K562 (cell line): Measurements from ENCODE around the gene SOCS4. TPM values are rescaled to one million over a fixed set of nuclear protein-coding genes. Genes with fewer than 3 reads are reported as not detected.

Experiments
- BACH1 ChIP-seq: fragments of 200-800 bp; sonication (Bioruptor generic); IDR thresholded peaks from 2 replicates; pipeline ENCODE4 v1.6.1; 2016; ENCODE audit warnings: missing genetic modification characterization, missing compliant biosample characterization
- ELF1 ChIP-seq: fragments of 200-800 bp; sonication (Bioruptor generic); IDR thresholded peaks from 2 replicates; pipeline ENCODE4 v1.6.1; 2016; ENCODE audit warnings: missing genetic modification characterization, missing compliant biosample characterization
- EWSR1 ChIP-seq: fragments of 450-650 bp; IDR thresholded peaks from 2 replicates; pipeline ENCODE4 v1.6.1; 2018; ENCODE audit warnings: borderline replicate concordance, mild to moderate bottlenecking, low read depth, moderate library complexity; ENCODE audit not compliant: partially characterized antibody
- FIP1L1 ChIP-seq: fragments of 200-400 bp; formaldehyde crosslinking; IDR thresholded peaks from 2 replicates; pipeline ENCODE4 v1.6.1; 2018; ENCODE audit warnings: mild to moderate bottlenecking, low read depth, low read length; ENCODE audit not compliant: poor library complexity, severe bottlenecking
- HDAC3 ChIP-seq: fragments of 450-650 bp; IDR thresholded peaks from 2 replicates; pipeline ENCODE4 v1.6.1; 2018; ENCODE audit warnings: borderline replicate concordance, mild to moderate bottlenecking, moderate library complexity; ENCODE audit not compliant: partially characterized antibody
- MTA1 ChIP-seq: fragments of 450-650 bp; IDR thresholded peaks from 2 replicates; pipeline ENCODE4 v1.6.1; 2017; ENCODE audit warnings: borderline replicate concordance
- MTA3 ChIP-seq: fragments of 450-650 bp; formaldehyde crosslinking; IDR thresholded peaks from 2 replicates; pipeline ENCODE4 v1.6.1; 2017; ENCODE audit warnings: mild to moderate bottlenecking, borderline replicate concordance
- NBN ChIP-seq: fragments of 450-650 bp; IDR thresholded peaks from 2 replicates; pipeline ENCODE4 v1.6.1; 2016; ENCODE audit warnings: low read depth, mild to moderate bottlenecking
- SETDB1 ChIP-seq: IDR thresholded peaks from one replicate; pipeline ENCODE4 v1.6.1; 2012; ENCODE audit warnings: low read length, control low read depth, inconsistent platforms
- SIN3A ChIP-seq, 2 experiments: fragments of 150-350 bp in 1 of 2; IDR thresholded peaks; 2 replicates each; pipeline ENCODE4 v1.6.1; 2011 to 2016; ENCODE audit warnings: borderline replicate concordance in 2 of 2, low read depth in 2 of 2, low read length in 2 of 2, mild to moderate bottlenecking in 2 of 2, moderate library complexity in 2 of 2; ENCODE audit not compliant: control insufficient read depth in 1 of 2
- STAG1 ChIP-seq: sonication (generic); formaldehyde crosslinking; IDR thresholded peaks from 2 replicates; pipeline ENCODE4 v1.5.0; 2020; ENCODE audit warnings: missing genetic modification reagents, borderline replicate concordance
- TEAD4 ChIP-seq, 2 experiments: sonication (generic) in 1 of 2; formaldehyde crosslinking in 1 of 2; IDR thresholded peaks; 2 replicates each; pipeline versions ENCODE4 v1.6.1 to v1.8.0; 2012 to 2022; ENCODE audit warnings: borderline replicate concordance in 1 of 2, inconsistent platforms in 1 of 2, low read length in 1 of 2, mild to moderate bottlenecking in 1 of 2, missing genetic modification reagents in 1 of 2
- ZNF224 ChIP-seq: sonication (generic); formaldehyde crosslinking; IDR thresholded peaks from 2 replicates; pipeline ENCODE4 v1.8.0; 2022; ENCODE audit warnings: mild to moderate bottlenecking, missing genetic modification reagents
- ZNF696 ChIP-seq: fragments of 250-450 bp; sonication (Bioruptor Pico); conservative IDR thresholded peaks from 2 replicates; pipeline ENCODE4 v1.4.0; 2020; ENCODE audit warnings: mild to moderate bottlenecking, moderate library complexity
- polyA plus RNA-seq, 8 experiments: library from polyadenylated mRNA; depleted of rRNA in 4 of 8; stranded (reverse) in 5 of 8; unstranded in 3 of 8; fragments of >200 nt; fragmentation: Nextera tagmentation in 2 of 8; fragmentation: Illumina TruSeq in 1 of 8; extraction: Ambion mirVana in 2 of 8; extraction: Trizol in 1 of 8; gene quantifications; 2 replicates each; pipeline versions ENCODE4 v1.2.1 to v1.2.3, GENCODE V29; 2011 to 2014; ENCODE audit warnings: inconsistent platforms in 1 of 8, missing spikeins in 1 of 8
- total RNA-seq, 7 experiments: library from RNA; depleted of rRNA in 6 of 7; stranded (reverse); fragments of >200 nt in 6 of 7; fragmentation: Illumina TruSeq in 2 of 7; extraction: Trizol in 2 of 7; gene quantifications; 2 replicates each; pipeline versions ENCODE4 v1.2.1 to v1.2.3, GENCODE V29; 2011 to 2021; ENCODE audit warnings: low replicate concordance in 1 of 7
- TF ChIP-seq, protein P1 (sequence below): fragments of 250-450 bp; sonication (Bioruptor Pico); IDR thresholded peaks from 2 replicates; pipeline ENCODE4 v1.9.0; 2021; ENCODE audit warnings: mild to moderate bottlenecking
- TF ChIP-seq, protein P2 (sequence below), 3 experiments: fragments of 200-800 bp in 1 of 3; sonication (Bioruptor generic) in 1 of 3; sonication (generic) in 1 of 3; formaldehyde crosslinking in 1 of 3; IDR thresholded peaks; 2 replicates each; pipeline versions ENCODE4 v1.6.1 to v1.8.0; 2016 to 2022; ENCODE audit warnings: mild to moderate bottlenecking in 2 of 3, missing compliant biosample characterization in 2 of 3, missing genetic modification characterization in 2 of 3, missing genetic modification reagents in 1 of 3
- TF ChIP-seq, protein P3 (sequence below): fragments of 250-450 bp; sonication (Bioruptor Pico); IDR thresholded peaks from 2 replicates; pipeline ENCODE4 v1.4.0; 2020; ENCODE audit warnings: mild to moderate bottlenecking, moderate library complexity
- TF ChIP-seq, protein P4 (sequence below), 2 experiments: fragments of 450-650 bp in 1 of 2; sonication (generic) in 1 of 2; formaldehyde crosslinking in 1 of 2; IDR thresholded peaks in 1 of 2; conservative IDR thresholded peaks in 1 of 2; 2 replicates each; pipeline versions ENCODE4 v1.6.1 to v1.8.1; 2016 to 2023; ENCODE audit warnings: mild to moderate bottlenecking in 2 of 2, moderate library complexity in 2 of 2, inconsistent platforms in 1 of 2, missing genetic modification reagents in 1 of 2
- TF ChIP-seq, protein P5 (sequence below): fragments of 250-450 bp; sonication (Bioruptor Pico); IDR thresholded peaks from 2 replicates; pipeline ENCODE4 v1.4.0; 2020; ENCODE audit warnings: mild to moderate bottlenecking

SOCS4 gene
- total and polyA plus RNA-seq, 9 of the 15 experiments (the other 6 are each of a cell fraction or from before 2014, with no cell fraction given), result 2.6 to 12.7 (median 9.7) TPM

DNA sequence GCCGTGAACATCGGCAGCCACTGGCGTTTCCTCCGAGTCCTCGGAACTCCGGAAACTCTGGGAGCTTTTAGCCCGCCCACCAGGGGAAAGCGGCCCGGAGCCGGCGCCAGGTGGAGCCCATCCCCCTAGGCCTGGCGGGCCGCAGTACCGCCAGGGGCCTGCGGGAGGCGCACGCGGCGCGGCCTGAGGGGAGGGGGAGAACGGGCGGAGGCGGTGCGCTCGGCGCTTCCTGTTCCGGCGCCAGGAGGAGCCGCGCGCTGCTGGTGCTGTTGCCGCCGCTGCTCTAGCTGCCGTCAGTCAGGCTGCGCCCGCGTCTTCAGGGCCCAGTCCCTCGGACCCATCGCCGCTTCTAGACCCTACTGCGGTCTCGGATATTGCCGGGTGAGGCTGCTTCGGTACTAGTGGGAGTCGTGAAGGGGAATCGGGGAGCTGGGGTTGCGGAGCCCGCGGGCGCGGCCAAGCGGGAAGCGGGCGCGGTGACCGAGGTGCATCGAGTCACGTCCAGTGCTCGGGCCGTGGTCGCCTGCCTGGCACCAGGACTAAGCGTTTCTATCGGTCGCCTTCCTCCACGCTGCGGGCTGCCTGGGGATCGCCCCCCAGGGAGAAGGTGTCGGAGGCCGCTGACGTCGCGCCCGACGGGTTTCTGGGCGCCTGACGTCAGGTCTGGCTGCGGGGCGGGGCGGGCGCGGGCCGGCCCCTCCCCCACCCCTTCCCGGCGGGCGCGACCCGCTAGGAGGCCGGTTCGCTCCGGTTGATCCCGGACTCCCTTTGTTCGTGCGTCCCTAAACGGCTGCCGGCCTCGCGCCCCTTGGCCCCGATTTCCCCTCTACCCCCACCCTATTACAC lies 24.6 kb downstream of the SOCS4 start, which contains the start of gene MAPK1IP1L (continued):
- TF ChIP-seq, protein P1, sequence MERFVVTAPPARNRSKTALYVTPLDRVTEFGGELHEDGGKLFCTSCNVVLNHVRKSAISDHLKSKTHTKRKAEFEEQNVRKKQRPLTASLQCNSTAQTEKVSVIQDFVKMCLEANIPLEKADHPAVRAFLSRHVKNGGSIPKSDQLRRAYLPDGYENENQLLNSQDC, result no peak
- TF ChIP-seq ELF1 (tag), result peak; percentile 94
- TF ChIP-seq EWSR1, result no peak
- no peak for TF ChIP-seq HDAC3
- no peak for TF ChIP-seq SETDB1
- peak in 1 of 2 experiments; percentile 60; a peak in 1 of 4 replicates for TF ChIP-seq SIN3A (IDR thresholded peaks at IDR 0.05; ENCODE audit: borderline replicate concordance in 2 of 2, control insufficient read depth in 1 of 2, low read depth in 2 of 2, low read length in 2 of 2)
- TF ChIP-seq, protein P2, sequence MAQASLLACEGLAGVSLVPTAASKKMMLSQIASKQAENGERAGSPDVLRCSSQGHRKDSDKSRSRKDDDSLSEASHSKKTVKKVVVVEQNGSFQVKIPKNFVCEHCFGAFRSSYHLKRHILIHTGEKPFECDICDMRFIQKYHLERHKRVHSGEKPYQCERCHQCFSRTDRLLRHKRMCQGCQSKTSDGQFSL (CRISPR knock-in tag; IDR thresholded peaks at IDR 0.05), result peak; percentile 42; the same call in 1 of the 2 replicates
- TF ChIP-seq, protein P2 (tag; IDR thresholded peaks at IDR 0.05), result no peak
- TF ChIP-seq TEAD4 (IDR thresholded peaks at IDR 0.05; ENCODE audit: low read length), result no peak; the same call in 1 of the 2 replicates
- TF ChIP-seq TEAD4 (CRISPR knock-in tag; IDR thresholded peaks at IDR 0.05; ENCODE audit: borderline replicate concordance), result no peak
- peak; percentile 88 for TF ChIP-seq FIP1L1
- no peak; the same call in 1 of the 2 replicates for TF ChIP-seq STAG1 (CRISPR knock-in tag)
- TF ChIP-seq MTA3, result peak; percentile 85; the same call in 1 of the 2 replicates
- TF ChIP-seq, protein P3, sequence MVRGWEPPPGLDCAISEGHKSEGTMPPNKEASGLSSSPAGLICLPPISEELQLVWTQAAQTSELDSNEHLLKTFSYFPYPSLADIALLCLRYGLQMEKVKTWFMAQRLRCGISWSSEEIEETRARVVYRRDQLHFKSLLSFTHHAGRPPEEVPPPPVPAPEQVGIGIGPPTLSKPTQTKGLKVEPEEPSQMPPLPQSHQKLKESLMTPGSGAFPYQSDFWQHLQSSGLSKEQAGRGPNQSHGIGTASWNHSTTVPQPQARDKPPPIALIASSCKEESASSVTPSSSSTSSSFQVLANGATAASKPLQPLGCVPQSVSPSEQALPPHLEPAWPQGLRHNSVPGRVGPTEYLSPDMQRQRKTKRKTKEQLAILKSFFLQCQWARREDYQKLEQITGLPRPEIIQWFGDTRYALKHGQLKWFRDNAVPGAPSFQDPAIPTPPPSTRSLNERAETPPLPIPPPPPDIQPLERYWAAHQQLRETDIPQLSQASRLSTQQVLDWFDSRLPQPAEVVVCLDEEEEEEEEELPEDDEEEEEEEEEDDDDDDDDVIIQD (CRISPR knock-in tag), result no peak
- TF ChIP-seq, protein P4, sequence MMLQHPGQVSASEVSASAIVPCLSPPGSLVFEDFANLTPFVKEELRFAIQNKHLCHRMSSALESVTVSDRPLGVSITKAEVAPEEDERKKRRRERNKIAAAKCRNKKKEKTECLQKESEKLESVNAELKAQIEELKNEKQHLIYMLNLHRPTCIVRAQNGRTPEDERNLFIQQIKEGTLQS (IDR thresholded peaks at IDR 0.05), result no peak
- TF ChIP-seq, protein P4 (CRISPR knock-in tag; conservative IDR thresholded peaks at IDR 0.05), result no peak
- no peak; the same call in 1 of the 2 replicates for TF ChIP-seq NBN
- no peak for TF ChIP-seq ZNF224 (CRISPR knock-in tag)
- TF ChIP-seq, protein P5, sequence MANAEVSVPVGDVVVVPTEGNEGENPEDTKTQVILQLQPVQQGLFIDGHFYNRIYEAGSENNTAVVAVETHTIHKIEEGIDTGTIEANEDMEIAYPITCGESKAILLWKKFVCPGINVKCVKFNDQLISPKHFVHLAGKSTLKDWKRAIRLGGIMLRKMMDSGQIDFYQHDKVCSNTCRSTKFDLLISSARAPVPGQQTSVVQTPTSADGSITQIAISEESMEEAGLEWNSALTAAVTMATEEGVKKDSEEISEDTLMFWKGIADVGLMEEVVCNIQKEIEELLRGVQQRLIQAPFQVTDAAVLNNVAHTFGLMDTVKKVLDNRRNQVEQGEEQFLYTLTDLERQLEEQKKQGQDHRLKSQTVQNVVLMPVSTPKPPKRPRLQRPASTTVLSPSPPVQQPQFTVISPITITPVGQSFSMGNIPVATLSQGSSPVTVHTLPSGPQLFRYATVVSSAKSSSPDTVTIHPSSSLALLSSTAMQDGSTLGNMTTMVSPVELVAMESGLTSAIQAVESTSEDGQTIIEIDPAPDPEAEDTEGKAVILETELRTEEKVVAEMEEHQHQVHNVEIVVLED (CRISPR knock-in tag), result 0 out of 2 replicates have a peak, but pooled peaks have one; percentile 17
- no peak for TF ChIP-seq BACH1 (tag)
- TF ChIP-seq MTA1, result peak; percentile 71
- no peak for TF ChIP-seq ZNF696
